Measurements from ENCODE around the gene CORO1A.

The CORO1A gene

DNA sequence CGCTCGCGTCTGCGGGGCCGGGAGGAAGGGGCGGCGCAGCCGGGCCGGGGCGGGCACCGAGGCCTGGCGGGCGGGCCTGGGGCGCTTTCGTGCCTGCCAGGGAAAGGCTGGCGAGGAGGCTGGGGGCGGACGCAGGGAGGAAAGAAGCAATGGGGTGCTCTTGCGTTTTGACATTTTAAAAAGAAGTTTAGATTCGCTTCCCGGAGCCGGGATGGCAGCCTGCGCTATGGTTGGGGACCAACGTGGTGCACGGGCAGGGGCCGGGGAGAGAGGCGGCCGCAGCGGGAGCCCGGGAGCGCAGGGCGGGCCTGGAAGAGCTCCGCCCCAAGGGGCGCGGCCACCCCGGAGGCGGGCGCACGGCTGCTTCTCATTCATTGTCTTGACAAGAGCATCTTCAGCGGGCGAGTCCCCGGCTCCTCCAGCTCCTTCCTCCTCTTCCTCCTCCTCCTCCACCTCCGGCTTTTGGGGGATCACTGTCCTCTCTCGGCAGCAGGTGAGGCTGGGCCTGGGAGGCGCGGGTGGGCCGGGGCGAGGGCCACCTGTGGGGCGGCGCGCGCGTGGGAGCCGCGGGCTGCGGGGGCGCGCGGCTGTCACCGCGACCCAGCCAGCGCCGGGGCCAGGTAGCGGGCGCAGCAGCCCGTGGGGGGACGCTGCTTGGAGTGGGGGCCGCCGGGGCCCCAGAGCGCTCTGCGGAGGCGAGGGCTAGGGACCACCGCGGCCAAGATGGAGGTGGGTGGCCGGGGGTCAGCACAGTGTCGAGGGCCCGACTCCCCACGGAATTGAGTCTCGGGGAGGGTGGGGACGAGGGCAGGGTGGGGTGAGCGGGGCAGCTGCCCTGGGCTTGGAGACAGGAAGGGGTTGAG is at the start of gene CORO1A:
CORO1A (plus strand) TSS at position 370 of the 863 bp plus-strand sequence. CDS start 1,608 bp downstream, outside the sequence.
- DNase-seq (ENCODE audit: extremely low read depth, insufficient read length), result peak; percentile 95
- Histone ChIP-seq H3K4me3 (replicated peaks; ENCODE audit: low read depth, low read length) (peak within 1 kb of the TSS; percentile 100), H3K27me3 (replicated peaks; ENCODE audit: control insufficient read depth, insufficient read depth, low read length) (no peaks in the 10 kb centered on the region), H3K36me3 (ENCODE audit: control insufficient read depth, insufficient read depth, low read length) (peaks cover 36% of the 10 kb centered on the region)
- TF ChIP-seq, protein P1, sequence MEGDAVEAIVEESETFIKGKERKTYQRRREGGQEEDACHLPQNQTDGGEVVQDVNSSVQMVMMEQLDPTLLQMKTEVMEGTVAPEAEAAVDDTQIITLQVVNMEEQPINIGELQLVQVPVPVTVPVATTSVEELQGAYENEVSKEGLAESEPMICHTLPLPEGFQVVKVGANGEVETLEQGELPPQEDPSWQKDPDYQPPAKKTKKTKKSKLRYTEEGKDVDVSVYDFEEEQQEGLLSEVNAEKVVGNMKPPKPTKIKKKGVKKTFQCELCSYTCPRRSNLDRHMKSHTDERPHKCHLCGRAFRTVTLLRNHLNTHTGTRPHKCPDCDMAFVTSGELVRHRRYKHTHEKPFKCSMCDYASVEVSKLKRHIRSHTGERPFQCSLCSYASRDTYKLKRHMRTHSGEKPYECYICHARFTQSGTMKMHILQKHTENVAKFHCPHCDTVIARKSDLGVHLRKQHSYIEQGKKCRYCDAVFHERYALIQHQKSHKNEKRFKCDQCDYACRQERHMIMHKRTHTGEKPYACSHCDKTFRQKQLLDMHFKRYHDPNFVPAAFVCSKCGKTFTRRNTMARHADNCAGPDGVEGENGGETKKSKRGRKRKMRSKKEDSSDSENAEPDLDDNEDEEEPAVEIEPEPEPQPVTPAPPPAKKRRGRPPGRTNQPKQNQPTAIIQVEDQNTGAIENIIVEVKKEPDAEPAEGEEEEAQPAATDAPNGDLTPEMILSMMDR (IDR thresholded peaks at IDR 0.05; ENCODE audit: insufficient read depth, low read length, poor library complexity, severe bottlenecking), result no peak

DNA sequence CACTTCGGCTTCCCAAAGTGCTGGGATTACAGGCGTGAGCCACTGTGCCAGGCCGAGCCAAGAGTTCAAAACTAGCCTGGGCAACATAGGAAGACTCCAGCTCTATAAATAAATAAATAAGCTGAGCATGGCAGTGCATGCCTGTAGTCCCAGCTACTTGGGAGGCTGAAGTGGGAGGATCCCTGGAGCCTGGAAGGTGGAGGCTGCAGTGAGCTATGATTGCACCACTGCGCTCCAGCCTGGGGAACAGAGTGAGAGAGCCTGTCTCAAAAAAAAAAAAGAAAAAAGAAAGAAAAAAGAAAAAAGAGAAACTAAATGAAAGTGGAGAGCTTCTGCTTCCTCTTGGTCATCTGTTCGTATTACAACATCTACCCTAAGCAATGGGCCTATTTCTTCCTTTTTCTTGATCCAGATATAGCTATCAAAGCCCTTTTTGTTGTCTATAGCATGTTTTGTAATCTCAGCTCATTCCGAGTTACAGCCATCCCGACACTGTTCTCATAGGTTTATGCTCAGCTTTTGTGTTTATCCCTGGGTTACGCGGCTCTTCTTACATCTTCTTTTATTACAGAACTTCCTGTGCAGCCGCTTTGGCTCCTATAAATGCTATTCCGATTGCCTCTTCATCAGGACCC is 46.3 kb upstream of the CORO1A start:
- Histone ChIP-seq H3K4me3 (replicated peaks; ENCODE audit: low read depth, low read length) (no peak overlapping the region), H3K27me3 (replicated peaks; ENCODE audit: control insufficient read depth, insufficient read depth, low read length) (no peaks in the 10 kb centered on the region), H3K36me3 (ENCODE audit: control insufficient read depth, insufficient read depth, low read length) (no peaks in the 10 kb centered on the region)
- no peak for DNase-seq (ENCODE audit: extremely low read depth, insufficient read length)
- TF ChIP-seq, protein P1 (IDR thresholded peaks at IDR 0.05; ENCODE audit: insufficient read depth, low read length, poor library complexity, severe bottlenecking), result no peak

DNA sequence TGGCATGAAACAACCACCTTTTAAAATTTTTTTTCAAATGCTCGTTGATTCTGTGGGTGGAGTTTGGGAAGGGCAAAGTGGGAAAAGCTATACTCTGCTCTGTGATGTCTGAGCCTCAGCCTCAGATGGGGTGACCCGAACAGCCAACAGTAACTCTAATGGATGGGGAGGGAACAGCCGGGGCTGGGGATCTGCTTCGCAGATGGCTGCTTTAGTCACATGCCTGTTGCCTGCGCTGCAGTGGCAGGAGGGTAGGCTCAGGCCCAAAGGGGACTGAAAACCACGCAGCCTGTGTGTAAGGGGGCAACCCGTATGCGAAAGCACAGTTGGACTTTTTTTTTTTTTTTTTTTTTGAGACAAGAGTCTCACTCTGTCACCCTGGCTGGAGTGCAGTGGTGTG is 45.5 kb upstream of the CORO1A start:
- DNase-seq (ENCODE audit: extremely low read depth, insufficient read length), result no peak
- Histone ChIP-seq H3K36me3 (ENCODE audit: control insufficient read depth, insufficient read depth, low read length) (no peaks in the 10 kb centered on the region), H3K27me3 (replicated peaks; ENCODE audit: control insufficient read depth, insufficient read depth, low read length) (no peaks in the 10 kb centered on the region), H3K4me3 (replicated peaks; ENCODE audit: low read depth, low read length) (no peak overlapping the region)
- TF ChIP-seq, protein P1 (IDR thresholded peaks at IDR 0.05; ENCODE audit: insufficient read depth, low read length, poor library complexity, severe bottlenecking), result no peak

DNA sequence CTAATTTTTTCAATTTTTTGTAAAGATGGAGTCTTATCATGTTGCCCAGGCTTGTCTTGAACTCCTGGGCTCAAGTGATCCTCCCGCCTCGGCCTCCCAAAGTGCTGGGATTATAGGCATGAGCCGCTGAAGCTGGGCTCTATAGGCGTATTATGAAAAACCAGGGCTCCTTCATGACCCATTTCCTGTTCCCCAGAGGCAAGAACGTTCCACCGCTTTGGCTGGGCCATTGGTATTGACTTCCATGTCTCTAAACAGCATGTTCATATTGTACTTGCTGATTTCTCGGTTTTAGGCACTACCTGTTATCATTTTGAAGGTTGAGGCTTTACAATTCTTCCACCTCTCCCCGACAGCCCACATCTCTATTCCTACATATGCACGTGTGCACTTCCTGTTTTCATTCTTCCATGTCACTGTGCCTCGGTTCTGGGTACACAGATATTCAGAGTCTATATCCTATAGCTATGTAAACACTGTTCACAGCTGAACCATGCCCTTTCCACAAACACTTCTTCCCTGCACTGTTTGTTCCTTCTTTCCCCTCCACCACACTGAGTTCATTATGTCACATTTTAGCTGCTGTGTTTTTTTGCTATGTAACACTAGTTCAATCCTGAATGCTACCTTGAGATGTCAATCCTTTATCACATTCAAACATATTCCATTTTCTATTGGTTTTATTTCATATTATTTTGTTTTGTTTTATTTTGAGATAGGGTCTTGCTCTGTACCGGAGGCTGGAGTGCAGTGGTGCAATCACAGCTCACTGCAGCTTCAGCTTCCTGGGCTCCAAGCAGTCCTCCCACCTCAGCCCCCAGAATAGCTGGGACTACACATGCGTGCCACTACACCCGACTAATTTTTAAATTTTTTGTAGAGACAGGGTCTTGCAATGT is 43.6 kb upstream of the CORO1A start:
- DNase-seq (ENCODE audit: extremely low read depth, insufficient read length), result no peak
- Histone ChIP-seq H3K4me3 (replicated peaks; ENCODE audit: low read depth, low read length) (no peak overlapping the region), H3K27me3 (replicated peaks; ENCODE audit: control insufficient read depth, insufficient read depth, low read length) (no peaks in the 10 kb centered on the region), H3K36me3 (ENCODE audit: control insufficient read depth, insufficient read depth, low read length) (no peaks in the 10 kb centered on the region)
- TF ChIP-seq, protein P1 (IDR thresholded peaks at IDR 0.05; ENCODE audit: insufficient read depth, low read length, poor library complexity, severe bottlenecking), result no peak

DNA sequence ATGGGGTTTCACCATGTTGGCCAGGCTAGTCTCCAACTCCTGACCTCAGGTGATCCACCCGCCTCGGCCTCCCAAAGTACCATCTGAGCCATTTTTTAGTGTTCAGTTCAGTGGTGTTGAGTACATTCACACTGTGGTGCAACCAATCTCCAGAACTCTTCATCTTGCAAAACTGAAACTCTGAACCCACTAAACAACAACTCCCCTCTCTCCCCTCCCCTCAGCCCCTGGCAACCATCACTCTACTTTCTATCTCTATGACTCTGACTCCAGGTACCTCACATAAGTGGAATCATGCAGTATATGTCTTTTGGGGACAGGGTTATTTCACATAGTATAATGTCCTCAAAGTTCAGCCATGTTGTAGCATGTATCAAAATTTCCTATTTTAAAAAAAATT is 41.7 kb upstream of the CORO1A start:
- H3K27me3 ChIP-seq (replicated peaks; ENCODE audit: control insufficient read depth, insufficient read depth, low read length), result no peaks in the 10 kb centered on the region
- no peak for DNase-seq (ENCODE audit: extremely low read depth, insufficient read length)
- TF ChIP-seq, protein P1 (IDR thresholded peaks at IDR 0.05; ENCODE audit: insufficient read depth, low read length, poor library complexity, severe bottlenecking), result no peak
- no peaks in the 10 kb centered on the region for H3K36me3 ChIP-seq (ENCODE audit: control insufficient read depth, insufficient read depth, low read length)
- no peak overlapping the region for H3K4me3 ChIP-seq (replicated peaks; ENCODE audit: low read depth, low read length)

All from GM06990 (cell line).